Colonic mucosa (tissue), 4 donors: Measurements from ENCODE around the gene GMPPA. TPM values are rescaled to one million over a fixed set of nuclear protein-coding genes. Genes with fewer than 3 reads are reported as not detected.

Source experiments
- DNase-seq: peaks from one replicate; pipeline ENCODE4 v3.0.0-alpha.2; 2020
- H3K27ac ChIP-seq: fragments of 200-600 bp; one replicate; pipeline ENCODE4 v1.8.0; 2021
- H3K27me3 ChIP-seq: fragments of 200-600 bp; one replicate; pipeline ENCODE4 v1.8.0; 2021
- H3K36me3 ChIP-seq: fragments of 200-600 bp; one replicate; pipeline ENCODE4 v1.8.0; 2021
- H3K4me1 ChIP-seq: fragments of 200-600 bp; one replicate; pipeline ENCODE4 v1.8.0; 2021; ENCODE audit warnings: mild to moderate bottlenecking
- H3K4me3 ChIP-seq: fragments of 200-600 bp; one replicate; pipeline ENCODE4 v1.8.0; 2021
- H3K9ac ChIP-seq, 2 donors: one replicate each; pipeline ENCODE4 v1.7.0; 2013; ENCODE audit warnings: control low read depth in 2 of 2, low read depth in 2 of 2, low read length in 2 of 2
- H3K9me3 ChIP-seq: fragments of 200-600 bp; one replicate; pipeline ENCODE4 v1.8.0; 2021
- CTCF ChIP-seq: fragments of 200-600 bp; IDR thresholded peaks from one replicate; pipeline ENCODE4 v1.8.0; 2022; ENCODE audit warnings: antibody characterized with exemption, mild to moderate bottlenecking
- intact Hi-C: fragments of 100-400 bp; cut with DNase I; formaldehyde crosslinking; loops from one replicate; pipeline ENCODE4 v1.14.1; 2022
- total RNA-seq, 2 donors: library from RNA; stranded (reverse); fragmentation: NEBNext Ultra II Directional in 1 of 2; extraction: Animal tissue kit (Norgen Biotek cat#: 25700) in 1 of 2; gene quantifications; one replicate each; pipeline ENCODE4 v1.2.1, GENCODE V29; 2021
- donor health status: healthy.
- donor health status: DM: no; HTN: no; CAD: no.
- donor health status: DM: no; HTN: no; CAD: no.

GMPPA gene
- total RNA-seq, 2 donors from 2014 or later = 49.7 to 86.1 TPM

- no peaks in the 10 kb centered on the region for H3K4me1 ChIP-seq
- H3K4me3 ChIP-seq = no peak overlapping the region
- peaks cover 6% of the 10 kb centered on the region for H3K27me3 ChIP-seq
- H3K9me3 ChIP-seq = no peaks in the 10 kb centered on the region
- DNase-seq = no peak
- peak overlapping the region; percentile 22 for H3K27ac ChIP-seq
- H3K36me3 ChIP-seq = no peaks in the 10 kb centered on the region
- no peak overlapping the region for H3K9ac ChIP-seq
- TF ChIP-seq CTCF = no peak
- intact Hi-C loops = no loop called here
Measured at GRCh38 chr2:219453671-219454590, 44.8 kb upstream of the GMPPA start.

- Histone ChIP-seq H3K9me3 (no peaks in the 10 kb centered on the region), H3K27ac (no peak overlapping the region), H3K27me3 (no peaks in the 10 kb centered on the region), H3K9ac (no peak overlapping the region), H3K4me1 (no peaks in the 10 kb centered on the region), H3K36me3 (no peaks in the 10 kb centered on the region), H3K4me3 (no peak overlapping the region)
- intact Hi-C loops = no loop called here
- no peak for DNase-seq
- no peak for TF ChIP-seq CTCF
Measured at GRCh38 chr2:219455581-219455980, 43.1 kb upstream of the GMPPA start.

- no peak overlapping the region for H3K4me3 ChIP-seq
- DNase-seq = no peak
- no peaks in the 10 kb centered on the region for H3K9me3 ChIP-seq
- no peak for TF ChIP-seq CTCF
- intact Hi-C loops = no loop called here
- no peaks in the 10 kb centered on the region for H3K36me3 ChIP-seq
- no peaks in the 10 kb centered on the region for H3K4me1 ChIP-seq
- H3K27ac ChIP-seq = no peak overlapping the region
- H3K27me3 ChIP-seq = no peaks in the 10 kb centered on the region
- H3K9ac ChIP-seq = no peak overlapping the region
Measured at GRCh38 chr2:219457784-219458369, 40.8 kb upstream of the GMPPA start.

GRCh38 chr2:219458996-219459395, 39.7 kb upstream of the GMPPA start:
- H3K27me3 ChIP-seq = no peaks in the 10 kb centered on the region
- intact Hi-C loops = no loop called here
- H3K4me3 ChIP-seq = no peak overlapping the region
- no peak for TF ChIP-seq CTCF
- no peaks in the 10 kb centered on the region for H3K9me3 ChIP-seq
- H3K4me1 ChIP-seq = no peaks in the 10 kb centered on the region
- no peak for DNase-seq
- no peaks in the 10 kb centered on the region for H3K36me3 ChIP-seq
- no peak overlapping the region for H3K9ac ChIP-seq
- H3K27ac ChIP-seq = no peak overlapping the region

- H3K9ac ChIP-seq = no peak overlapping the region
- H3K36me3 ChIP-seq = no peaks in the 10 kb centered on the region
- intact Hi-C loops = no loop called here
- H3K27ac ChIP-seq = no peak overlapping the region
- H3K4me3 ChIP-seq = no peak overlapping the region
- TF ChIP-seq CTCF = peak; percentile 77
- H3K27me3 ChIP-seq = no peaks in the 10 kb centered on the region
- H3K4me1 ChIP-seq = no peaks in the 10 kb centered on the region
- no peaks in the 10 kb centered on the region for H3K9me3 ChIP-seq
- peak; percentile 51 for DNase-seq
Measured at GRCh38 chr2:219459460-219460311, 39.0 kb upstream of the GMPPA start.
